SK-N-SH treated with all-trans-retinoic acid at 6 μM for 48 hours (cell line): ENCODE data around the gene CHRM2.
A peak's percentile ranks its signal among the peaks of the same experiment; 100 is the strongest.

ENCODE experiments used
- ATAC-seq: fragments of 200-7000 bp; cut with Tn5 transposase; 3 replicates; pipeline ENCODE4 v1.9.1; 2020; ENCODE audit warnings: mild to moderate bottlenecking, moderate library complexity
- ARNTL ChIP-seq: fragments of 450-650 bp; formaldehyde crosslinking; IDR thresholded peaks from 2 replicates; pipeline ENCODE4 v1.5.0; 2020; ENCODE audit warnings: low read depth, mild to moderate bottlenecking, moderate library complexity, borderline replicate concordance
- BACH2 ChIP-seq: fragments of 250-450 bp; sonication (Bioruptor Pico); IDR thresholded peaks from 2 replicates; pipeline ENCODE4 v1.9.0; 2021; ENCODE audit warnings: mild to moderate bottlenecking, borderline replicate concordance
- CREB5 ChIP-seq: fragments of 250-450 bp; sonication (Bioruptor Pico); IDR thresholded peaks from 2 replicates; pipeline ENCODE4 v1.5.1; 2020; ENCODE audit warnings: low read depth, mild to moderate bottlenecking, moderate library complexity
- CSDC2 ChIP-seq: fragments of 250-450 bp; sonication (Bioruptor Pico); IDR thresholded peaks from 2 replicates; pipeline ENCODE4 v1.5.0; 2020; ENCODE audit warnings: mild to moderate bottlenecking, moderate library complexity
- CSRNP3 ChIP-seq: fragments of 250-450 bp; sonication (Bioruptor Pico); IDR thresholded peaks from 2 replicates; pipeline ENCODE4 v1.5.1; 2021; ENCODE audit warnings: mild to moderate bottlenecking, moderate library complexity
- ESRRG ChIP-seq: fragments of 250-450 bp; sonication (Bioruptor Pico); IDR thresholded peaks from 2 replicates; pipeline ENCODE4 v1.6.1; 2021; ENCODE audit warnings: mild to moderate bottlenecking
- GLIS3 ChIP-seq: fragments of 250-450 bp; sonication (Bioruptor Pico); IDR thresholded peaks from 2 replicates; pipeline ENCODE4 v1.5.0; 2020; ENCODE audit warnings: mild to moderate bottlenecking, moderate library complexity
- ISL1 ChIP-seq: fragments of 250-450 bp; sonication (Bioruptor Pico); IDR thresholded peaks from 2 replicates; pipeline ENCODE4 v2.1.2; 2022; ENCODE audit warnings: mild to moderate bottlenecking, moderate library complexity
- OSR1 ChIP-seq: fragments of 250-450 bp; sonication (Bioruptor Pico); IDR thresholded peaks from 2 replicates; pipeline ENCODE4 v1.8.0; 2022; ENCODE audit warnings: moderate library complexity, mild to moderate bottlenecking, inconsistent platforms
- PATZ1 ChIP-seq: fragments of 250-450 bp; sonication (Bioruptor Pico); IDR thresholded peaks from 2 replicates; pipeline ENCODE4 v1.8.0; 2020; ENCODE audit warnings: mild to moderate bottlenecking, moderate library complexity, borderline replicate concordance
- POU6F1 ChIP-seq: fragments of 250-450 bp; sonication (Bioruptor Pico); IDR thresholded peaks from 2 replicates; pipeline ENCODE4 v1.8.0; 2021; ENCODE audit warnings: low read depth, mild to moderate bottlenecking, moderate library complexity, borderline replicate concordance
- PPARA ChIP-seq: fragments of 250-450 bp; sonication (Bioruptor Pico); IDR thresholded peaks from 2 replicates; pipeline ENCODE4 v1.5.0; 2020; ENCODE audit warnings: mild to moderate bottlenecking, borderline replicate concordance
- RARB ChIP-seq: fragments of 250-450 bp; sonication (Bioruptor Pico); IDR thresholded peaks from 2 replicates; pipeline ENCODE4 v1.8.0; 2021; ENCODE audit warnings: mild to moderate bottlenecking, moderate library complexity
- SNAI2 ChIP-seq: fragments of 250-450 bp; sonication (Bioruptor Pico); IDR thresholded peaks from 2 replicates; pipeline ENCODE4 v1.5.0; 2020; ENCODE audit warnings: mild to moderate bottlenecking, moderate library complexity
- TCF4 ChIP-seq: fragments of 250-450 bp; sonication (Bioruptor Pico); IDR thresholded peaks from 2 replicates; pipeline ENCODE4 v1.8.0; 2021; ENCODE audit warnings: mild to moderate bottlenecking, moderate library complexity, borderline replicate concordance
- TSHZ2 ChIP-seq: fragments of 250-450 bp; sonication (Bioruptor Pico); IDR thresholded peaks from 2 replicates; pipeline ENCODE4 v1.5.0; 2020; ENCODE audit warnings: mild to moderate bottlenecking, moderate library complexity
- ZC3H10 ChIP-seq: fragments of 250-450 bp; sonication (Bioruptor Pico); IDR thresholded peaks from 2 replicates; pipeline ENCODE4 v1.5.1; 2021; ENCODE audit warnings: mild to moderate bottlenecking, moderate library complexity
- ZFP3 ChIP-seq: fragments of 250-450 bp; sonication (Bioruptor Pico); IDR thresholded peaks from 2 replicates; pipeline ENCODE4 v1.5.0; 2020; ENCODE audit warnings: mild to moderate bottlenecking, moderate library complexity
- ZFP30 ChIP-seq: fragments of 450-650 bp; formaldehyde crosslinking; IDR thresholded peaks from 2 replicates; pipeline ENCODE4 v1.5.0; 2022; ENCODE audit warnings: mild to moderate bottlenecking, moderate library complexity
- ZNF565 ChIP-seq: fragments of 450-650 bp; formaldehyde crosslinking; conservative IDR thresholded peaks from 2 replicates; pipeline ENCODE4 v1.5.0; 2020; ENCODE audit warnings: low read depth, mild to moderate bottlenecking, moderate library complexity
- ZNF70 ChIP-seq: fragments of 450-650 bp; formaldehyde crosslinking; IDR thresholded peaks from 2 replicates; pipeline ENCODE4 v1.5.0; 2020; ENCODE audit warnings: mild to moderate bottlenecking, moderate library complexity
- ZNF8 ChIP-seq: fragments of 450-650 bp; formaldehyde crosslinking; IDR thresholded peaks from 2 replicates; pipeline ENCODE4 v1.5.0; 2020; ENCODE audit warnings: mild to moderate bottlenecking, moderate library complexity

The CHRM2 gene

GRCh38 chr7:136857573-136857972 lies 10.9 kb upstream of the CHRM2 start:
- no peak for TF ChIP-seq GLIS3 (CRISPR knock-in tag)
- TF ChIP-seq RARB (CRISPR knock-in tag) = no peak
- no peak; the same call in 1 of the 2 replicates for TF ChIP-seq ZFP30
- peak; percentile 85; the same call in 1 of the 2 replicates for TF ChIP-seq CREB5
- TF ChIP-seq ARNTL (CRISPR knock-in tag) = no peak
- no peak for TF ChIP-seq PATZ1 (CRISPR knock-in tag)
- peak; percentile 99 for TF ChIP-seq SNAI2 (CRISPR knock-in tag)
- peak; percentile 89 for TF ChIP-seq TSHZ2 (CRISPR knock-in tag)
- TF ChIP-seq OSR1 = no peak
- no peak for TF ChIP-seq POU6F1 (CRISPR knock-in tag)
- TF ChIP-seq ZNF8 (CRISPR knock-in tag) = no peak
- no peak for TF ChIP-seq TCF4 (CRISPR knock-in tag)
- peak; percentile 77 for TF ChIP-seq ISL1 (CRISPR knock-in tag)
- TF ChIP-seq CSRNP3 (CRISPR knock-in tag) = no peak
- no peak for TF ChIP-seq ZNF70 (CRISPR knock-in tag)
- TF ChIP-seq PPARA (CRISPR knock-in tag) = 0 out of 2 replicates have a peak, but pooled peaks have one; percentile 68
- TF ChIP-seq ZC3H10 (CRISPR knock-in tag) = no peak
- TF ChIP-seq BACH2 = peak; percentile 48; the same call in 1 of the 2 replicates
- no peak for TF ChIP-seq ESRRG (CRISPR knock-in tag)
- peak; percentile 83; the same call in 1 of the 2 replicates for TF ChIP-seq ZNF565 (CRISPR knock-in tag)
- peak; percentile 87 for TF ChIP-seq ZFP3 (CRISPR knock-in tag)
- peak; percentile 98 for TF ChIP-seq CSDC2
- no peak for ATAC-seq

GRCh38 chr7:136859803-136860202 lies 8.6 kb upstream of the CHRM2 start:
- ATAC-seq = no peak
- no peak for TF ChIP-seq ZNF8 (CRISPR knock-in tag)
- TF ChIP-seq GLIS3 (CRISPR knock-in tag) = no peak
- TF ChIP-seq ZC3H10 (CRISPR knock-in tag) = no peak
- TF ChIP-seq CREB5 = no peak
- no peak for TF ChIP-seq POU6F1 (CRISPR knock-in tag)
